ENCODE results near the gene CHFR.
A peak's percentile ranks its signal among the peaks of the same experiment; 100 is the strongest.
"Not testable (repeated sequence)": the region's sequence is repeated elsewhere in the genome, so short reads cannot be mapped to it uniquely, and the experiment has no call there.

Gene CHFR

DNA sequence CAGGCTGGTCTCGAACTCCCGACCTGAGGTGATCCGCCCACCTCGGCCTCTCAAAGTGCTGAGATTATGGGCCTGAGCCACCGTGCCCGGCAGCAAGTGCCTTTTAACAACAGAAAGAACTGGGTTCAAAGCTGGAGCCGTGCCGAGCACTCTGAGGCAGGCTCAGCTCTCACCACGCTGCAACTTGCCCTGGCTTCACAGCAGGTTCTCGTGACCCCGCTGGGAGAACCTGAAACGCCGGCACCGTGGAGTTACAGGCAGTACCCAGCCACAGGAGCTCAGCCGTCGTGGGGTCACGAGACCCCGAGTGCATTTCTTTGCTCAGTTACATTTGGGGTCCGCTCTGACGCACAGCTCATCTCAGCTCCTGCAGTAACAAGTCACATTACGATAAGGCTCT lies 73.2 kb downstream of the CHFR start:
- no peak for DNase-seq

DNA sequence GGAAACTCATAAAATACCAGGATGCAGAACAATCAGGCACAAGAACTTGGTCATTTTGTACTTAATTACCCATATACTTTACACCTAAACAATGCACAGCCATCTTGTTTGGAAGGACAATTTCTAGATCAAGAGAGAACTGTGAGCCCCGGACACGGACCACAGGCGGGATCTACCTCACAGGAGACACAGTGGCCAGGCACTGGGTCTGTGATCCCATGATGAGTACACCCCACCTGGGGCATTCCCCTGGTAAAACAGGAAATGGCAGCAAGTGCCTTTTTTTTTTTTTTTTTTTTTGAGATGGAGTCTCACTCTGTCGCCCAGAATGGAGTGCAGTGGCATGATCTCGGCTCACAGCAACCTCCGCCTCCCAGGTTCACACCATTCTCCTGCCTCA lies 74.0 kb downstream of the CHFR start:
- DNase-seq: no peak

DNA sequence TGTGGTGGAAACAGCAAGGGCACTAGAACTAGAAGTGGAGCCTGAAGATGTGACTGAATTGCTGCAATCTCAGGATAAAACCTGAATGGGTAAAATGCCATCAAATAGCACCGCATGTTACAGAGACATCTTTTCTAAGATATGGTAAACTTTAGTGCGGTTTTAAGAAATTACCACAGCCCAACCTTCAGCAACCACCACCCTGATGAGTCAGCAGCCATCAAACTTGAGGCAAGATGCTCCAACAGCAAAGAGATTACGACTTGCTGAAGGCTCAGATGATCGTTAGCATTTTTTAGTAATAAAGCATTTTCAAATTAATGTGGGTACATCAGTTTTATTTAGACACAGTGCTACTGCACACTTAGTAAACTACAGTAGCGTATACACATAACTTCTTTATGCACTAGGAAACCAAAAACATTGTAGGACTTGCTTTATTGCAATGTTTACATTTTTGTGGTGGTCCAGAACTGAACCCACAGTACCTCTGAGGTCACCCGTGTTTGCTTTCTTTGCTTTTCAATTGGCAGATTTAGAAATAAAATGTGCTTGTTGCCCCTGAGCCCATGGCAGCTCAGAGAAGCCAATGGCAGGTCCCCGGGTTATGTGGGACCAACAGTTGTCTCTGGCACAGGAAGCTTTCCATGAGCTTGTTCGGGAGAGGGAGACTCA lies 74.6 kb downstream of the CHFR start:
- no peak for DNase-seq

DNA sequence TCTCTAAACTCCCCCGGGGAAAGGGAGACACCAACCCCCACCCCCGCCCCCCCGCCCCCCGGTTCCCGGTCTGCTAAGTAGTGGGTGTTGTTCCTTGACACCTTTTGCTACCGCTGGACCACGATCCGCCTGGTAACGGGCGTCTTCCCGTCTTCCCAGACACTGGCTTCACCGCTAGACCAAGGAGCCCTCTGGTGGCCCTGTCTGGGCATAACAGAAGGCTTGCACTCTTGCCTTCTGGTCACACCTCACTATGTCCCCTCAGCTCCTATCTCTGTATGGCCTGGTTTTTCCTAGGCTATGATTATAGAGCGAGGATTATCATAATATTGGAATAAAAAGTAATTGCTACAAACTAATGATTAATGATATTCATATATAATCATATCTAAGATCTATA lies 78.0 kb downstream of the CHFR start:
- peak in 7 of 58 donors; percentile 6 to 40 (median 23) for DNase-seq

DNA sequence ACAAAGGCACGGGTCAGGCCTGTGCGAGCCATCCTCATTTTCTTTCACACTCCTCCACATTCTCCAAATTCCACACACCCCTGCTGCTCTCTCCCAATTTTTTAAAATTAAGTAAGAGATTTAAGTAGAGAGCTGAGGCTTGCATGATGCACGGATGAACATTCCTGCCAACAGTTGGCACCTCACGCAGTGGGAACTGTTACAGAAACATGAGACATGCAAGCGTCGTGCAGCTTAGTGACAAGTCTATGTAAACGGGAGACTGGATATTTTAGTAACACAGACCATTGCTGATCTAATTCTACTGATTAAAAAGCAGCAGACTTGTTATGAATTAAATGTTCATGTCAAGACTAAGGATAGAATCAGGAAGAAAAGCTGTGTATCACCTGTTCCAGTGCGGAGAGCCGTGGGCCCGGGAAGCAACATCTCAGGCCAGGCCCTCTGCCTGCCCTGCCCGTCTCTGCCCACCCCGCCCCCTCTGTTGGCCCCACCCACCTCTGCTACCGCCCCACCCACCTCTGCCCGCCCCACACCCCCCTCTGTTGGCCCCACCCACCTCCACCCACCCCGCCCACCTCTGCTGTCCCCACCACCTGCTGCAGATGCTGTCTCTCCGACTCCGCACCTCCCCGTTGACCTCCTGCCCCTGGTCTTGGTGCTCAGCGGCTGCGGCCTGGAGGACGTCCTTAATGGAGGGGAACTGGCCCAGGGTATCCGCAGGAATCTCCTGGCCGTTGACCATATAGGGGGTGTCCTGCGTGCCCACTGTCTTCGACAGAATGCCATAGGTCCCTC lies 79.9 kb downstream of the CHFR start:
- peak in 20 of 58 donors; percentile 5 to 56 (median 28) for DNase-seq

DNA sequence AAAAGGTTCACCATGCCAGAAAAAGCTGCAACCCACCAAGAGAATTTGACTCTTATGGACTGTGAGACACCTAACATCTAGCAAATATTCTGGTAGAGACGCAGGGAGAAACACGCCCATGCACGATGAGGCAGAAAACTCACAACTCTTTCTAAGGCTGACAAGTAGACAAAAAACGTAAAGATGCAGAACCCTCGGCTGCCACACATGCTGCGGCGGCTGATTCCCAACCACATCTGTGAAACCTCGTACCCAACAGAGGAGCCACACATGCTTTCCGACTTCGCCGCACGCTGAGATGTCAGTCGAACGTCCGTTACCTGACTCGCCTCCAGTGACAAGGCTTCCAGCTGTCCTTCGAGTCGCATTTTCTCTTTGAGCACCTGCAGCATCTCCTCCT lies 80.5 kb downstream of the CHFR start:
- DNase-seq: peak in 26 of 58 donors; percentile 8 to 67 (median 28)

DNA sequence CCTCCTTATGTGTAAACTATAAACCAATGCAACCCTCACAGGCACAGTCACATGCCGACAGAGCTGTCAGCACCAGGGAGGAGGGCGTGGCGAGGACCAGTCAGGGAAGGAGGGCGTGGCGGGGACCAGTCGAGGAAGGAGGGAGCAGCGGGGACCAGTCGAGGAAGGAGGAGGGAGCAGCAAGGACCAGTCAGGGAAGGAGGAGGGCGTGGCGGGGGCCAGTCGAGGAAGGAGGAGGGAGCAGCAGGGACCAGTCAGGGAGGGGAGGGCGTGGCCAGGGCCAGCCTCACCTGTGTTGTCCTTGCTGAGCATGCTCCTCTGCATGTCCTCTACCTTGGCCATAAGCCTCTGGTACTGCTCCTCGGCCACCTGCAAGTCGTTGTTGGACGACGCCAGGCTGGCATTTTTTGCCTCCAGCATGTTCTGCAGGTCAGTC lies 83.0 kb downstream of the CHFR start:
- no peak for DNase-seq

DNA sequence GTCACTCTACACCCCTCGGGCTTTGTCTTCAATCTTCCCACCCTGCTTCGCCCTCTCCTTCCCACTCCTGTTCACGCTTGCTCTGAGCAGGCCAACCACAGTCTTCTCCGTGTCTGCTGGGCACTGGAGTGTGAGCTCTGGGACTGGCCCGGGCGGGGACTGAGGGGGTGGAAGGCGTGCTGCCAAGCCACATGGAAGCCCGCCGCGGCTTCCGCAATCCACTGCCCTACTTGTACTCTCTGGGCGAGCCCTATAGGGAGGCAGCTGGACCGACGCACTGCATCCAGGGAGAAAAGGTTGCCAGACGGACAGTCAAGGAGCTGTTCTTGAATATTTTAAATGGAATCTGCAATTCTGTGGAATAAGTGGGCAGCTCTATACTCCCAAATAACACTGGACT lies 83.5 kb downstream of the CHFR start:
- DNase-seq: peak in 1 of 58 donors; percentile 52

DNA sequence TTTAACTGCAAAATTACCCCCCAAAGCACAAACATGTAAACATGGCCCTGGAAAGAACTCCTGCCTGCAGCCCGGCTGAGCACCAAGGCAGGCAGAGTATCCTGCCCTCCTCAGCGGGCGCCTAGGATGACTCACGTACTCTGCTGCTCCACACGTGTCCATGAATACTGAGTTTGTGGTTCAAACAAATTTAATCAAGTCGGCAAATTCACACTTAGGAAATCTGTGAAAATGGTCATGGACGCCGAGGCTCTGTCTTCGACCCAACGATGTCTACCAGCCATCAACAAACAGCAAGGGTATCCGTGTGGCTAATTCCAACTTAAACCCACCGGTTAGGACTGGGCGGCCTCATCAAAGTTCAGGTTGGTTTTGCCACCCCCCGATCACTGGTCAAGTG lies 84.3 kb downstream of the CHFR start:
- no peak for DNase-seq

DNA sequence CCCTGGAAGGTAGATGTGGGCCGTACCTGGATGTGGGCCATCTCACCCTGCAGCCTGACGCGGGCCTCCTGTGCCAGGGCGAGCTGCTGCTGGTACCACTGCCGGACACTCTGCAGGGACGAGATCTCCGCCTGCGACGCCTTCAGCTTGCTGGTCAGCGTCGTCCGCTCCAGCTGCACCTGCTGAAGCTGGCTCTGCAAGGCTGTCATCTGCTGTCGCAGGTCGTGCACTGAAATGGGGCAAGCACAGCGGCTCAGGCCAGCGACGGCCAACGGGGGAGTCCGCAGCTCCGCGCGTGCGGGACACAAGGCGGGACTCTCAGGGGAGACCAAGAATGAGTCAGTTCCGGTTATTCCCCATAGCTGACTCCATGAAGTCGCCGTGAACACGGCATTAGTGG lies 85.7 kb downstream of the CHFR start:
- DNase-seq: no peak

DNA sequence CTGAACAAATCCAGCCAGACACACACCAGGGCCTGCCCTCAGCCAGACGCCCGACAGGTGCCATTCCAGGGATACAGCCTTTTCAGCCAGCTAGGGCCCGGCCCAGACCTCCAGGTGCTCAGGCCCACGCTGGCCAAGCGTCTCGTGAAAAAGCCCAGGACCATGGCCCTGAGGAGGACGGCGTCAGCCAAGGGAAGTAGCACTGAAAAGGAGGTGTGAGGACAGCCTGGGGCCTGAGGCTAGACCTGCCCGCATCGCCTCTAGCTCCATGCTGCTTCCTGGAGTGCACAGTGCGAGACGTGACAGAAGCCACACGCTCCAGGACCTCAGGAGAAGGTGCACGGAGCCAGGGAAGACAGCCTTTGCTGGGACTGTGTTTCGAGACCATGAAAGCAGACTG lies 88.6 kb downstream of the CHFR start:
- no peak for DNase-seq

DNA sequence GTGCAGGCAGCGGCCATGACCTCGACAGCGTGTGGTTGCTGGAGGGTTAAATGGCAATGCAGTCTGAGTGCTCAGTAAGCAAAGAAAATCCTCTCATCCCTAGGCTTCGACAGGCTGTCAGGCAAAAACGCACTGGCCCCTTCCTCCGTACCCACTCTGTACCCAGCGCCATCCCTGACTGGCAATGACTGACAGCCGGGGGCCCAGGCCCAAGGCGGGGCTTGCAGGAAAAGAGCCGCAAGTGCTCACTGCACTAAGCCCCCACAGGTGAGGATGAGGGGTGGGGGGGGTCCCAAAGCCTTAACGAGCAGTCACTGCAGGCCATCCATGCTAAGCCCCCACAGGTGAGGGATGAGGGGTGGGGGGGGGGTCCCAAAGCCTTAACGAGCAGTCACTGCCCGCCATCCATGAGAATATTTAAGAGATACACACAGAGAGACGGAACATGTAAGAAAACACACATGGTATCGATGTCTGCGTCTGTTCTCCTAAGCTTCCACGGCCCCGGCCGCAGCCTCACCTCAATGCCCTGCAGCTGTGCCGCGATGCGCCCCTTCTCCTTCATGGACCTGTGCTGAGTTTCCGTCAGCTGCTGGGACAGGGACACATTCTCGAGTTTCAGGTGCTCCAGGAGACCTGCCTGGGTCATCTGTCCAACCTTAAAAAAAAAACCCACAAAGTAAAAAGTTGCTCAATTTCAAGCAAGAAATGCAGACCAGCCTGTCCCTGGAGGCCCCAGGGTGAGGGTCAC lies 89.4 kb downstream of the CHFR start:
- DNase-seq: no peak

DNA sequence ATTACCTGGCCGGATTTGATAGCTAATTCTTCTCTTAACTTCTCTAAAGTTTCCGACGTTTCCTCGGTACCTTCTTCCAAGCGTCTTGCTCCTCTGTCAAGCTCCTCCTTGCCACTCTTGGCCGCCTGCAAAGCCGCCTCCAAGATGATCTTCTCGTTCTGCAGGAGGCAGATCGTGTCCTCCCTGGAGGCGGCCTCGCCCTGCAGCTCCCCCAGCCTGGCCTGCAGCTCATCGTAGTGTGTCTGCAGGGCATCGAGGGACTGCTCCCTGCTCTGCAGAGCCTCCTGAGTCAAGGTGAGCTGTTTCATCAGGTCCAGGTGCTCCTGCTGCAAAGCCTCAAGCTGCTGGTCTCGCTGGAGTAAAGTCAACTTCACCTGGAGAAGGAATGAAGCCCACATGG lies 91.6 kb downstream of the CHFR start:
- DNase-seq: no peak

DNA sequence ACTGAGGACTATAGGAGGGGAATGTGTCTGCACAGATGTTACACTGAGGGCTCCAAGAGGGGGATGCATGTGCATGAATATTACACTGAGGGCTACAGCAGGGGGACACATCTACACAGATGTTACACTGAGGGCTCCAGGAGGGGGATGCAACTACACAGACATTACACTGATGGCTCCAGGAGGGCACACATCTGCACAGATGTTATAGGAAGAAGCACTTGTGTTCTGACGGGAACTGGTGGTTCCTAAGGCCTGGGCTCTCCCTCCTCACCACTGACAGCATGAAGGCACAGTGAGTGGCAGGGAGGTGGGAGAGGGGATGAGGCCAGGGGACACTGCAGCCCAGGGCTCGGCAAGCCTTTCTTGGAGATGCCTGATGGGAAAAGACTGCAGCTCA lies 95.5 kb downstream of the CHFR start:
- DNase-seq: not testable (repeated sequence)

DNA sequence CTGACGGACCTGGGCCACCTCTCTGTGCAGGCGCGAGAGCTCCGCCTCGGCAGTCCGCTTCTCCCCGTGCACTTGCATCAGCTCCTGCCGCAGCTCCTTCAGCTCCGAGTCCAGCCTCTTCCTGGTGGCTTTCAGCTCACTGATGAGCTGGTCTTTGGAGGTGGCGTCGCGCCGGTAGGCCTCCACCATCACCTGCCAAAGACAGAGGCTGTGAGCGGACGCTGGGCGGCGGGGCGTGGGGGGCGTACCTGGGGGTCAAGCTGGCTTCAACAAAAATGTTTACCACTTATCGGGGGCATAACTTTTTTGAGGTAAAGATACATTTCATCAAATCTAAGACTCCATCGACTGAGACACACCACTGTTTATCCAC lies 98.3 kb downstream of the CHFR start:
- no peak for DNase-seq

DNA sequence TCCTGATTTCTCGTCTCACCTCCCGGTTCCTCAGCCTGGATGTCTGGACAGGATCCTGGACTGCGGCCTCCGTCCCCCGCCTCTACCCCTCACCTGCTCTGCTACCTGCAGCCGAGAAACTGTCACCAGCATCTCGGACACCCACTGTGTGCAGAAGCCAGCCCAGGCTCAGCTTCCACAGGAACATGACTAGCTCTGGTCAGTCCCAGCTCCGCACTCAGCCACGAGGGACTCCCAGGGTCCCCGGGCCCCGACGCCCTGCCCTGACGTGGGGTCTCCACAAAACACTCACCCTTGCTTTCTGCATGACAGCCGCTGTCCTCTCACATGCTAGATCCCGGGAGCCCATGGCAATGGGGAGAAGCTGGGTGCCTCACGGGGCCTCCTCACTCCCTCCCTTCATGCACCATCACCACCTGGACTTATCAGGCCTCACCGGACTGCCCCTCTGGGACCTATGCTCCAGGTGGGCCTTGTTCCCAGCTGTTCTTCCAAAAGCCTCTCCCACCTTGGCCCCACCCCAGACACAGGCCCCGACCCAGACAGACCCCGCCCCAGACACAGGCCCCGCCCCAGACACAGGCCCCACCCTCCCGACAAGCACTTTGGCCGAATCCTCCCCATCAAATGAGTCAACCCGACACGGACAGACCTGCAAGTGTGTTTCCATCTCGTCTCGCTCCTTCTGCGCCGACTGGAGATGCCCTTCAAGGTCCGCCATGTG lies 98.9 kb downstream of the CHFR start:
- no peak for DNase-seq

DNA sequence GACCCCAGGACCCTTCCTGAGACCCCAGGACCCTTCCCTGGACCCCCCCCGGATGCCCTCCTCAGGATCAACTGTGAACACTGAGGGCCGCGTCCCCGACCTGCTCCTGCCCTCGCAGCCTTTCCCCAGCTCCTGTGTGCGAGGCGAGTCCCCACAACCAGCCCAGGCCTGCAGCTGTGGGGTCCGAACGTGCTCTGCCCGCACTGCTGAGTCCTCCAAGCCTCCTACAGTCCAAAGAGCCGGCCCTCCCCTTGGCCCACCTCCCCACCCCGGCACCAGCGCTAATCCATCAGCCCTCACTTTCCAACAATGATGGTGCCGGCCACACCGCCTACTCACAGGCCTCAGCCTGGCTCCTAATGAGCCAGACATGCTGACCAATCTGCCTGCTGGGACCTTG lies 99.5 kb downstream of the CHFR start:
- no peak for DNase-seq

DNA sequence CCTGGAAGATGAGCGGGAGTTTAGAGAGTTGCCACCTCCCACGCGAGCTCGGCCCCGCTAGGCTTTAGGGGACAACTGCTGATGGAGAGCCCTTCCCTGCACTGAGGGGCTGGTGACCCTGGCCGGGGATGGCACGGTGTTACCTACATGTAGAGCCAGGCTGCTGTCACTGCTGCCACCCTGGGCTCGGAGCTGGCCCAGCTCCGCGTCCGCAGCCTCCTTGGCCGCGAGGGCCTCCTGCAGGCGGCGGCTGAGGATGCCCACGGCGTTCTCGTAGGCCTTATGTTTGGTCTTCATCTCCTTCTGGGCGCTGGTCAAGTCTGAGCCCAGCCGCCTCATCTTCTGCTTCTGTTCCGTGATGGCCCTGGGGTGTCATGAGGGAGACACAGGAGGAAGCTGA lies 101.2 kb downstream of the CHFR start:
- no peak for DNase-seq

DNA sequence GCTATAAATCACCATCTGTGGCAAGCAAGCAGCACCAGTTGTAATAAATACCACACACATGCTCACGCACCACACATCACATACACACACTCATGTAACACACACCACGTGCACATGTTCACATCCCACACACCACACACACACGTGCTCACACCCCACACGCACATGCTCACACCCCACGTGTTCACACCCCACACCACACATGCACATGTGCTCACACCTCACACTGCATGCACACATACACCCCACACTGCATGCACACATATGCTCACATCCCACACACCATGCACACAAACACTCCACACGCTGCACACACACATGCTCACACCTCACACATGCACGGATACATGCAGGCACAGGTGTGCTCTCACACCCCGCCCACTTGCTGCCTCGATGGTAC lies 102.8 kb downstream of the CHFR start:
- DNase-seq: no peak

DNA sequence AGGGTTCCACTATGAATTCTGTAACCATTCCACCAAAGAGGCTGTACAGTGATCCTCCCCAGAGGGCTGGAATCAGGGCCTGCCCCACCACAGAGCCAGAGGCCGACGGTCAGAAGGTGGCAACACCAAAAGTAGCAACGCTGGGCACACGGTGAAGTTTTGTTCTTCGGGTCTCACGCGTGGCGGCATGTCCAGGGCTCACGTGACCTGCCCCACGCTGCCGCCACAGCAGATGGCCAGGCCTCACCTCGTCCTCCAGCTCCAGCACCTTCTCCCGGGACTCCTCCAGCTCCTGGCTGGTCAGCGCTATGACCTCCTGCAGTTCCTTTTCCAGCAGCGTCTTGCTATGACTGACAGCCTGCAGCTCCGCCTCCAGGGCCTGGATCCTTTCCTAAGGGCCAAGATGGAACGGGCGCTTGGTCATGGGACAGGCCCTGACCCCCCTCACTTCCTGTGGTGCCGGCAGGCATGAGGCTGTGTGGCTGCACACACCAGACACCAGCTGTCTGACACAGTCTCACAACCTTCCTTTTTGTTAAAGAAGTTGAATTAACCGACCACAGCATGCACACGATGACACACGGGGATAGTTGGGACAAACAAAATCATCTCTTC lies 103.4 kb downstream of the CHFR start:
- DNase-seq: peak in 24 of 58 donors; percentile 10 to 49 (median 34)

Data from anterior cingulate cortex (tissue), 58 donors.